DMS153 treated with DMSO at 0.1 percent for 48 hours (cell line): Measurements from ENCODE around the gene GHRH.

Experiments
- DNase-seq: peaks from one replicate; lab custom pipeline; 2025; ENCODE audit not compliant: unreplicated experiment; lab: John Stamatoyannopoulos, UW

The GHRH gene

GRCh38 chr20:37263686-37264085 lies 2.1 kb upstream of the GHRH start:
- DNase-seq: no peak

DNA sequence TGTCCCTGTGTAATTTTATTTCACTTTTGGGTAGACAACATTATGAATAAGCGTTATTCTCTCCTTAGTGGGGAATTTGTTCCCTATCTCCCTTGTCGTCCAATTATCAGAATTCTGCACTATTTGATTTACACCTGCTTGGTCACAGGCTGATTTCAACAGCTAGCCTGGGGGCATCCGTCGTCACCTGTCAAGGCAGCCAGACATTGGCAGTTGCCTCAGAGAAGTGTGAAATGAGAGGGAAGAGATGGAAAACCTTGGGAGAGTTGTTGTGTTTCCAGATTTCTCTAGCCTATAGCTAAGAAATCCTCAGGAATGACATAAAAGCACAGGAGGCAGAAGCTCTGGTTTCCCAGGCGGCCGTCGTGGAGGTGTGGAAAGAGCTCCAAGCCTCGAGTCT lies 891 bp upstream of the GHRH start:
- DNase-seq: no peak

- DNase-seq: no peak
Observed at GRCh38 chr20:37260923-37261322, 691 bp downstream of the GHRH start.

- DNase-seq: no peak
Observed at GRCh38 chr20:37259865-37260264, 1.7 kb downstream of the GHRH start.

- DNase-seq: no peak
Observed at GRCh38 chr20:37259031-37259430, 2.6 kb downstream of the GHRH start.

DNA sequence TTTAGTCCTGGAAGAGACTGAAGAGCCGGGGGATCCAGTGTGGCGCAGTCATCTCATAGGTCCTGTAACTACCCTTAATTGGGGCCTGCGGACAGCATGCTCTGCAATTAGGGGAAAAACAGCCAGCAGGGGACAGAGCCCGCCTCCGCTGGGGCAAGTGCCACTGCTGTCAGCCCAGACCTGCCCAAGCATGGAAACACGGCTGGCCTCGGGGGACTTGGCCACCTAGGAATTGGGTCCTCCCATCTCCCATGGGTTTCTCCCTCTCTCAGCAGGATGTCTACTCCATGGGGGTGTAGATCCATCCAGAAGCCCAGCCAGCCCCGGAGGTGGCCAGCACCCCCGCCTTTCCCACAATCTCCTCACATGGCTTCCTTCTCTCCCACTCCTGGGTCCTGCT lies 3.6 kb downstream of the GHRH start:
- no peak for DNase-seq

GRCh38 chr20:37257530-37257929 lies 4.1 kb downstream of the GHRH start:
- DNase-seq: no peak

DNA sequence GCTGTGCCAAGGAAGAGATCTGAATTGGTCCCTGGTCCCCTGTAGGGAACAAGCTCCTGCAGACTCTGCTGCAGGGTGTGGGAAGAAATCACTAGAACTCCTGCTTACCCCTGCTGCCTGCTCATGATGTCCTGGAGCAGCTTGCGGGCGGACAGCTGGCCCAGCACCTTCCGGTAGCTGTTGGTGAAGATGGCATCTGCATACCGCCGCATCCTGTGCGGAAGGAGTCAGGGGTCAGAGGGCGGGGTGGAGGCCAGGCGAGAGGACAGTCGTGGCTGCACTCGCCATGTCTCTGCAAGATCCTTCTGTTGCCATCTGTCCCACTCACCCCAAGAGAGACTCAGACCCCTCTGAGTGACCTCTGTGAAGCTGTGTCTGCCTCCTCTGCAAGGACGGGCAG lies 5.3 kb downstream of the GHRH start:
- no peak for DNase-seq

GRCh38 chr20:37254114-37254878 lies 7.3 kb downstream of the GHRH start:
- no peak for DNase-seq

DNA sequence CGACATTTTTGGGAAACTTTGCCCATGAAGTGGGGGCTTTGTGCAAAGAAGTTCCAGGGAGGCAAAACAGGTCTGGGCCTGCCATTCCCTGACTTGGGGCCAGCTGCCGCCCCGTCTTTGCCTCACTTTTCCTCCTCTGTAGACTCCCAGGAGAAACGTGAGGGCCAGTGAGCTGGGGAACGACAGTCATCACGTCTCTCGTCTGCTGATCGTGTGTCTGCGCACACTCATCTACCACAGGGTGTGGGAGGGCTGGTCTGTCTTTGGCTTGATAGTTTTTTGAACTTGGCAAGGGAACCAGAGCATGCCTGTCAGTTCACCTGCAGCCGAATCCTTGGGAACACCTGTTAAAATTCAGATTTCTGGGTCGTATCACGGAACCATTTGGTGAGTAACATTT lies 8.5 kb downstream of the GHRH start:
- no peak for DNase-seq

DNA sequence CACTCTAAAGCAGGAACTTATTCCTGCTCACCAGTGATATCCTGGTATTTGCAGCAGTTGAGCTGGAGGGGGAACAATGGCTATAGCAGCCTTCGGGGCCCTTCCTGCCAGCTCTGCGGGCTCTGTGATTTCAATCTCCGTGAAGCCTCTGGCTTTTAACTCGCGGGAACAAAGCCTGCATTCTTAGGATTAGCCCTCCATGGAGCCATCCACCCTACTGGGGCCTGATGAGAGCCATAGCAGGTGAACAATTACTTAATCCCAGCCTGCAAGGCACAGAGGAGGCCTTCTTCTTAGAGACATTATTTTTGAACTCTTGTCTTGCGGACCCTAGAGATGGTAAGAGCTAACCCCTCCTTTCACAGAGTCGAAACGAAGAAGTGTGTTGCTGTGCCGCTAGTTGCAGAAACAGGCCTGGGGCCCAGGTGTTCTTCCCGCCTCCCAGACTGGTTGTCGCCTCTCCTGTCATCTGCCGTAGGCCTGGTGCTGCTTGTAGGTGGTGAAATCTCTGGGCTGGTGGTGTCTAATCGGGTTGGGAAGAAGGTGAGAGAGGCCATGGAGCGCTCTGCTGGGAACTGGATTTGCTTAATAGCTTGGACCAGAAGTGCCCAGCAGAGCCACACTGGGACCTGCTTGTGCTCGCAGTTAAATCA lies 9.7 kb downstream of the GHRH start:
- no peak for DNase-seq

DNA sequence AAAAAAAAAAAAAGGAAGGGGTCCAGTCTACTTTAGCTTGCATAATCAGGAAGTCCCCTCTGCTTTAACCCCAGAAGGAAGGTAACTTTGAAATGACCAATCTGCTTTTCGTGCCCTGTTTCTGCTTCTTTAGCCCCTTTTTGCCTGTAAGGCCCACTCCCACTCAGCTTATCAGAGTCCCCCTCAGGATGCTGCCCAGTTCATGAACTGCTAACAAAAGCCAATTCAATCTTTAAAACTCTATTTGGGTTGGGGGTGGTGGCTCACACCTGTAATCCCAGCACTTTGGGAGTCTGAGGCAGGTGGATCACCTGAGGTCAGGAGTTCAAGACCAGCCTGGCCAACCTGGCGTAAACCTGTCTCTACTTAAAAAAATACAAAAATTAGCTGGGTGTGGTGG lies 12.3 kb downstream of the GHRH start:
- no peak for DNase-seq

GRCh38 chr20:37247547-37247946 lies 14.1 kb downstream of the GHRH start:
- DNase-seq: no peak

- no peak for DNase-seq
Observed at GRCh38 chr20:37246736-37247135, 14.9 kb downstream of the GHRH start.

DNA sequence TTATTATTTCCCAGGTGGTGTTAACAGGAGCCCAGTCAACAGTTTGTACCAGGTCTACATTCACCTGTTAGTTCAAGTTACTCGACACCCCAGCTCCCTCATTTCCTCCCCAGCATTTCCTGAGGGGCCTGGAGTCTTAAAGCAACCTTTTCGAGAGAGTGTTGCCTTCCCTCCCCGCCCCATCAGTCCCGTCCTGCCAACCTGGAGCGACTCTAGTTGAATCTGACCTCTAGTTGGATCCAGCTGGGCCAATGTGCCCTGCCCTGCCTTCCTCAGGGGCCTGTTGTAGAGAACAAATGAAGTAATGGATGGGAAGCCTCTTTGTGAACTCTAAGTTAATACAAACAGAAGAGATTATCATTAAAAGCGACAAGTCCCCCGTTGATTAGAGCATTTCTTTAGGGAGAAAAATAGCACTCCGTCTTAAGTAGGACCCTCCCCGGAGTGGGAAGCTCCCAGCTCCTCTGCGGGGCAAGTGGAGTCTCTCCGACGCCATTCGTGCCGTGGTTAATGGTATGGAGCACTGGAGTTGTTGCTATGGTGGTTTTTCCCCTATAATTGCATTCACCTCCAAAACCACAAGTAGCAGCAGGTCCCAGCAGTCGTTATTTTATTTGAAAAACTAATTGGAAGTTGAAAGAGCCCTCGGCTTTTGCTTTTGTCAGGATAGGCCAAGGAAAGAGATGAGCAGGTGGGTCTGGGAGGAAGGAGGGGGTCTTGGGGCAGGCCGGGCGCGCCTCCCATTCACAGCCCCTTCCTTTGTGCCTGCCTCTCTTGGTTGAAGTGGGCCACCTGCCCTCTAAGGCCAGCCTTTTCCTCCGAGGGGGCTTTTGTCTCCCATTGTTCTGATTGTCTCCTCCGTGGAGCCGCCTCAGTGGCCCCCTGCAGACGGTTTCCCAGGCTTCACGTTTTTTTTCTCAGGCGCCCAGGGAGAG lies 16.1 kb downstream of the GHRH start:
- DNase-seq: no peak

- DNase-seq: no peak
Observed at GRCh38 chr20:37244572-37244957, 17.0 kb downstream of the GHRH start.

- no peak for DNase-seq
Observed at GRCh38 chr20:37243937-37244571, 17.6 kb downstream of the GHRH start.

DNA sequence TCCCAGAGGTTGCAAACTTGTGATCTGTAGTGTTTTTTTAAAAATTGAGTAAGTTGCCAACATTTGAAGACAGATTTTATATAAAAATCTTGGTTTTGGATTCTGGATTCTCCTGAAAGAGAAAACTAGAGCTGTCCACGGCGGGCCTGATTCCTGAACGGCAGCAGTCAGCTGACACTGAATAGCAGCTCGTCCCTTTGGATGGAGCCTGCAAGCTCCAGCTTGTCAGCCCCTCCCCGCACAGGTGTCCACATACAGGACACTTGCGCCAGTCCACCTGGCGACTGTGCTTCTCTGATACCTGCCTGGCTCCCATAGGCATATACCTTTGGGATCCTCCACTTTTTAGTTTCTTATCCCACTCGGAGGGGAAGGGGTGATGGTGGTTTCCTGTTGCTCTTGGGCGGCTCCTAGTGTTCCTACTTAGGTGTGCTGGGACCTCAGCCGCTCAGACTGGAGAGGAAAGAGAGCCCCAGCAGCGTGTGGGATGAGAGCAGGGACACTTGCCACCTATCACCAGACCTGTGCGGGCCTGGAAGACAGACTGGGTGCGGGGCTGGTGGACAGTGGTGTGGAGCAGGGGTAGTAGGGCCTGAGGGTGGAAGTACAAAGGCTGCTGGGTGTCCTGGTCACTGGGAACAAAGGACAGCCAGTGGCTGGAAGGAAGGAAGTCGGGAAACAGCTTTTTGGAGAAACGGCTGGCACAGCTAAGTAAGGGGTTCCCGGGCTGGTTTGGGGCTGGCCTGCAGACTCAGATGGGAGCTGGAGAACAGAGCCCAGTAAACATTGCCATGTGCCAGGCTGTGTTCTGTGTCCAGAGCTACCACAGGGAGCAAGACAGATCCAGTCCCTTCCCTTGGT lies 18.3 kb downstream of the GHRH start:
- no peak for DNase-seq

- DNase-seq: no peak
Observed at GRCh38 chr20:37242503-37242902, 19.1 kb downstream of the GHRH start.

DNA sequence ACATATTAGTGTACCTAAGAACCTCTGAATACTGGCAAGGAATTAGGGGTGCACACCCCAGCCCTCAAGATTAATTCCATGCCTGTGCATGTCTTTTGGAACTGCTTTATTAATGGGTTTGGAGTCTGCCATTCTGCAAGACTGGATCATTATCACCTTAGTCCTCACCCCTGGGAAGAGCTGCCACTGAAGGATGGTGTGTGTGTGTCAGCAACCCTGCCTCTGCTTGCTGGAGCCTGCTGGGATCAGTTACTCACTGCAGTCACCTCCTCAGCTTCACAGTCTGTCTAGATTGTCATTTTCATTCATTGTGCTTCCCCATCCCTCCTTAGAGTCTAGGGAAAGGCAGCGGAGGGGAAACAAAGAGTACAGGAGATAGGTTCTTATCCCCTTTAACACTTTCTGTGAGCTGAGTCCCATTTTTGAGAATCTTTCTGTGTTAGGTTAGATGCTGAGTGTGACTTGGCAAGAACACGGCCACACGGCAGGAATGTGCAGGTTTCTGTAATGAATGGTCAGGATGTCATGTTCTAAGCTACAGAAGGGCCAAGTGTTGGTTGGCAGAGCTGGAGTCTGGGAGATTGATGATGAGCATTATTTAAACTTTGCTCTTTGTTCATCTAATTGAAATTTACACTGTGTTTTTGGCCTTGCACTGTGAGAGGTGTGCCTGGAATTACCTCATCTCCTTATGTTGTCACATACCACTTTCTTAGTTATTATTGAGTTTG lies 21.1 kb downstream of the GHRH start:
- DNase-seq: no peak
